IMR-90 (cell line): Measurements from ENCODE around the gene PDZD2.

ENCODE experiments used
- CEBPB ChIP-seq: IDR thresholded peaks from 2 replicates; pipeline ENCODE4 v1.6.1; 2012; ENCODE audit warnings: low read depth, low read length, improper control_type of control experiment
- FOS ChIP-seq: fragments of 150-350 bp; IDR thresholded peaks from 2 replicates; pipeline ENCODE4 v1.6.1; 2016; ENCODE audit warnings: low read depth, low read length
- MAFK ChIP-seq: IDR thresholded peaks from 2 replicates; pipeline ENCODE4 v1.6.1; 2012; ENCODE audit warnings: low read depth, low read length, improper control_type of control experiment
- MAZ ChIP-seq: IDR thresholded peaks from 2 replicates; pipeline ENCODE4 v1.6.1; 2012; ENCODE audit warnings: low read depth, mild to moderate bottlenecking, low read length, improper control_type of control experiment, moderate library complexity, borderline replicate concordance
- POLR2A ChIP-seq: IDR thresholded peaks from 2 replicates; pipeline ENCODE4 v1.6.1; 2012; ENCODE audit warnings: mild to moderate bottlenecking, low read depth, low read length
- RAD21 ChIP-seq: IDR thresholded peaks from 2 replicates; pipeline ENCODE4 v1.6.1; 2012; ENCODE audit warnings: low read length, improper control_type of control experiment
- RCOR1 ChIP-seq: IDR thresholded peaks from 2 replicates; pipeline ENCODE4 v1.6.1; 2012; ENCODE audit warnings: mild to moderate bottlenecking, low read length, improper control_type of control experiment; ENCODE audit not compliant: insufficient replicate concordance
- RFX5 ChIP-seq: IDR thresholded peaks from 2 replicates; pipeline ENCODE4 v1.8.0; 2012; ENCODE audit warnings: low read depth, mild to moderate bottlenecking, low read length, moderate library complexity
- TF ChIP-seq, protein P1 (sequence below): conservative IDR thresholded peaks from 2 replicates; pipeline ENCODE4 v1.5.1; 2012; ENCODE audit warnings: mild to moderate bottlenecking, low read depth, low read length, improper control_type of control experiment
- TF ChIP-seq, protein P2 (sequence below): fragments of 150-350 bp; IDR thresholded peaks from 2 replicates; pipeline ENCODE4 v1.6.1; 2016; ENCODE audit warnings: low read depth, mild to moderate bottlenecking, low read length, moderate library complexity, borderline replicate concordance
- TF ChIP-seq, protein P3 (sequence below): fragments of 150-350 bp; IDR thresholded peaks from 2 replicates; pipeline ENCODE4 v1.6.1; 2017; ENCODE audit warnings: mild to moderate bottlenecking, antibody characterized with exemption, low read length, low read depth

DNA sequence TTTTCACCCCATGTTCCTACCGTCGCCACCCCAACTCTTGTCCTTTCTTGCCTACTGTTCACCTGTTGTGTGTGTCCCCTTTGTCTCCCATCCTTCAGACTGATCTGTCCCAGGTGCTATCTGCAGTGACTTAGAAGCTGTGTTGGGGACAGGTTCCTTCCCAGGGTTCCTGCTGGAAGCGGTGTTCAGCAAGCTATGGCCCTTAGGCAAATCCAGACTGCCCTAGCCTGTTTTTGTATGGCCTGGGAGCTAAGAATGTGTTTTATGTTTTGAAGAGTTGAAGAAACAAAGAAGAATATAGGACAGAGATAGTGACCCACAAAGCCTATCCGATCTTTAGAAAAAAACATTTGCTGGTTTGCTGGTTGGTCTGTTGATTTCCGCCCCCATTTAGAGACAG, 298.8 kb downstream of the PDZD2 start:
- TF ChIP-seq, protein P1, sequence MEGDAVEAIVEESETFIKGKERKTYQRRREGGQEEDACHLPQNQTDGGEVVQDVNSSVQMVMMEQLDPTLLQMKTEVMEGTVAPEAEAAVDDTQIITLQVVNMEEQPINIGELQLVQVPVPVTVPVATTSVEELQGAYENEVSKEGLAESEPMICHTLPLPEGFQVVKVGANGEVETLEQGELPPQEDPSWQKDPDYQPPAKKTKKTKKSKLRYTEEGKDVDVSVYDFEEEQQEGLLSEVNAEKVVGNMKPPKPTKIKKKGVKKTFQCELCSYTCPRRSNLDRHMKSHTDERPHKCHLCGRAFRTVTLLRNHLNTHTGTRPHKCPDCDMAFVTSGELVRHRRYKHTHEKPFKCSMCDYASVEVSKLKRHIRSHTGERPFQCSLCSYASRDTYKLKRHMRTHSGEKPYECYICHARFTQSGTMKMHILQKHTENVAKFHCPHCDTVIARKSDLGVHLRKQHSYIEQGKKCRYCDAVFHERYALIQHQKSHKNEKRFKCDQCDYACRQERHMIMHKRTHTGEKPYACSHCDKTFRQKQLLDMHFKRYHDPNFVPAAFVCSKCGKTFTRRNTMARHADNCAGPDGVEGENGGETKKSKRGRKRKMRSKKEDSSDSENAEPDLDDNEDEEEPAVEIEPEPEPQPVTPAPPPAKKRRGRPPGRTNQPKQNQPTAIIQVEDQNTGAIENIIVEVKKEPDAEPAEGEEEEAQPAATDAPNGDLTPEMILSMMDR, result no peak
- TF ChIP-seq POLR2A (no peak), RFX5 (no peak), RAD21 (no peak), CEBPB (no peak), MAFK (no peak), RCOR1 (no peak), FOS (no peak), MAZ (no peak)
- TF ChIP-seq, protein P2, sequence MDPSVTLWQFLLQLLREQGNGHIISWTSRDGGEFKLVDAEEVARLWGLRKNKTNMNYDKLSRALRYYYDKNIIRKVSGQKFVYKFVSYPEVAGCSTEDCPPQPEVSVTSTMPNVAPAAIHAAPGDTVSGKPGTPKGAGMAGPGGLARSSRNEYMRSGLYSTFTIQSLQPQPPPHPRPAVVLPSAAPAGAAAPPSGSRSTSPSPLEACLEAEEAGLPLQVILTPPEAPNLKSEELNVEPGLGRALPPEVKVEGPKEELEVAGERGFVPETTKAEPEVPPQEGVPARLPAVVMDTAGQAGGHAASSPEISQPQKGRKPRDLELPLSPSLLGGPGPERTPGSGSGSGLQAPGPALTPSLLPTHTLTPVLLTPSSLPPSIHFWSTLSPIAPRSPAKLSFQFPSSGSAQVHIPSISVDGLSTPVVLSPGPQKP, result no peak
- TF ChIP-seq, protein P3, sequence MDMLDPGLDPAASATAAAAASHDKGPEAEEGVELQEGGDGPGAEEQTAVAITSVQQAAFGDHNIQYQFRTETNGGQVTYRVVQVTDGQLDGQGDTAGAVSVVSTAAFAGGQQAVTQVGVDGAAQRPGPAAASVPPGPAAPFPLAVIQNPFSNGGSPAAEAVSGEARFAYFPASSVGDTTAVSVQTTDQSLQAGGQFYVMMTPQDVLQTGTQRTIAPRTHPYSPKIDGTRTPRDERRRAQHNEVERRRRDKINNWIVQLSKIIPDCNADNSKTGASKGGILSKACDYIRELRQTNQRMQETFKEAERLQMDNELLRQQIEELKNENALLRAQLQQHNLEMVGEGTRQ, result no peak
